Uterus (tissue), 2 donors: Measurements from ENCODE around the gene CDC42EP3.

Source experiments
- POLR2A ChIP-seq, 2 donors: fragments of 450-650 bp; IDR thresholded peaks; one replicate each; pipeline ENCODE4 v1.6.1; 2016; ENCODE audit warnings: antibody characterized with exemption in 2 of 2, mild to moderate bottlenecking in 1 of 2, moderate library complexity in 1 of 2
- TF ChIP-seq, protein P1 (sequence below), 4 experiments: fragments of 200-600 bp in 2 of 4; fragments of 450-650 bp in 2 of 4; sonication (generic) in 2 of 4; IDR thresholded peaks; one replicate each; pipeline ENCODE4 v1.5.1; 2016 to 2019; ENCODE audit warnings: antibody characterized with exemption in 4 of 4, mild to moderate bottlenecking in 2 of 4, moderate library complexity in 1 of 4

- TF ChIP-seq, protein P1, sequence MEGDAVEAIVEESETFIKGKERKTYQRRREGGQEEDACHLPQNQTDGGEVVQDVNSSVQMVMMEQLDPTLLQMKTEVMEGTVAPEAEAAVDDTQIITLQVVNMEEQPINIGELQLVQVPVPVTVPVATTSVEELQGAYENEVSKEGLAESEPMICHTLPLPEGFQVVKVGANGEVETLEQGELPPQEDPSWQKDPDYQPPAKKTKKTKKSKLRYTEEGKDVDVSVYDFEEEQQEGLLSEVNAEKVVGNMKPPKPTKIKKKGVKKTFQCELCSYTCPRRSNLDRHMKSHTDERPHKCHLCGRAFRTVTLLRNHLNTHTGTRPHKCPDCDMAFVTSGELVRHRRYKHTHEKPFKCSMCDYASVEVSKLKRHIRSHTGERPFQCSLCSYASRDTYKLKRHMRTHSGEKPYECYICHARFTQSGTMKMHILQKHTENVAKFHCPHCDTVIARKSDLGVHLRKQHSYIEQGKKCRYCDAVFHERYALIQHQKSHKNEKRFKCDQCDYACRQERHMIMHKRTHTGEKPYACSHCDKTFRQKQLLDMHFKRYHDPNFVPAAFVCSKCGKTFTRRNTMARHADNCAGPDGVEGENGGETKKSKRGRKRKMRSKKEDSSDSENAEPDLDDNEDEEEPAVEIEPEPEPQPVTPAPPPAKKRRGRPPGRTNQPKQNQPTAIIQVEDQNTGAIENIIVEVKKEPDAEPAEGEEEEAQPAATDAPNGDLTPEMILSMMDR (IDR thresholded peaks at IDR 0.05) = no peak
- no peak for TF ChIP-seq POLR2A (IDR thresholded peaks at IDR 0.05)
Measured at GRCh38 chr2:37621199-37621598, 50.2 kb downstream of the CDC42EP3 start.
